Superior temporal gyrus (tissue), 1 donor: Measurements from ENCODE around the gene CTNNB1.
A peak's percentile ranks its signal among the peaks of the same experiment; 100 is the strongest.

Experiments
- DNase-seq: peaks from one replicate; pipeline ENCODE4 v3.0.0-alpha.2; 2016; ENCODE audit errors: extremely low spot score

CTNNB1 gene

DNA sequence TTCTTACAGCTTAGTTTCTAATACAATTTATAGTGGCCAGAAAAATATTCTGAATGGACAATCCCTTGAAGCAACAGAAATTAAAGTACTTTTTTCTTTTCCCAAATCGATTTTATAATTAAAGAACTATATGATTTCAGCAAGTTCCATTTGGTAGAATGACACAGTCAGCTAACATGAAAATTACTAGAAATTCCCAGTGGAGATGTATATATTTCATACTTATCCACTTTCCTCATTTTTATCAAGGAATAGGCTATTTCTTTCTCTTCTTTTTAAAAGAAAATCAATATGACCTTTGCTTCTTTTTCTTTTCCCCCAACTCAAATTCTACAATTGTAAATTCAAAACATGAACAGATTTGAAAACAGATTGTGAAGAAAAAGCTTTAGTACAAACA is 6.4 kb upstream of the CTNNB1 start:
- no peak for DNase-seq

DNA sequence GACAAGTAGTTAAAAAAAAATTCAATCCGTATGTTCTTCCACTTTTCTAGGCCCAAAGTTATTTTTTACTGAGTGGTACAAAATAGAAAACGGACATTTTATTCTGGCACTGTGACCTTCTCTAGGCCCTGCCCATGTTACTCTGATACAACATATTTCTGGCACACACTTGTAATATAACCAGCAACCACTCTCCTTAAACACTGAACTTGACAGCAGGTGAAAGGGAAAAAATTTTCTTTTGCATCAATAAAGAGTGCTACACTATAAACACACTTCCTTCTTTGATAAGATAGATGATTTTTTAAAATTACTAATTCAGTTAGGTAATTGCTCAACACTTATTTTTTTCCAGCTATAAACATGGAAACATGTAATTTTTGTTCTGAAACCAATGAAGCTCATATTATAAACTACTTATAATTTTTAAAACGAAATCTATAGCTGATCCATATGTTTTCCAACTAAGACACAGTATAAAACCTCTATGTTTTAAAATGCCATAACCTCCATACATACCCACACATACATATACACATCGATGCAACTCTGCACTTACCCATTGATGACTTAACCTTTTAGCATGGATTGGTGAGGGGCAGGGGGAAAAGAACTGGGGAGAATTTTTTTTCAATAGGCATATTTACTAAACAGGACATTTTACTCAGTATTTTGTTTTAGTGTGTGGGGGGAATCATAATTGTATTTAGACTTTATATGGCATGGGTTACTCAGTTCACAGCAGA is 5.3 kb upstream of the CTNNB1 start:
- no peak for DNase-seq

DNA sequence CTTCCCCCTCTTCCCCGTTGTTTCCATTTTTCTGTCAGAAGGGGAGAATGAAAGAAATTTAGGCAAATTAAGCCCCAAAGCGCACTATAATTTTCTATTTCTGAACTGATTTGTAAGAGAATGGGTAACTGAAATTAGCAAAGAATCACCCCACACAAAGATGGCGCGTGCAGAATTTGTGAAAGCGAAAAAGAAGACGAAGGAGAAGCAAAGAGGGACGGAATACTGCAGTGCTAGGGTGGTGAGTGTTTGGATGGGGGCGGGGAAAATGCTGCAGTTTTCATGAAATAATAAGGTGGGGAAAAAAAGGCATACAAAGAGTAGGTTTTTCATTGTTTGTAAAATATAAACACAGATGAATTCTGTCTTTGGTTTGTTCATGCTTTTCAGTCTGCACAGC is 4.6 kb upstream of the CTNNB1 start:
- no peak for DNase-seq

DNA sequence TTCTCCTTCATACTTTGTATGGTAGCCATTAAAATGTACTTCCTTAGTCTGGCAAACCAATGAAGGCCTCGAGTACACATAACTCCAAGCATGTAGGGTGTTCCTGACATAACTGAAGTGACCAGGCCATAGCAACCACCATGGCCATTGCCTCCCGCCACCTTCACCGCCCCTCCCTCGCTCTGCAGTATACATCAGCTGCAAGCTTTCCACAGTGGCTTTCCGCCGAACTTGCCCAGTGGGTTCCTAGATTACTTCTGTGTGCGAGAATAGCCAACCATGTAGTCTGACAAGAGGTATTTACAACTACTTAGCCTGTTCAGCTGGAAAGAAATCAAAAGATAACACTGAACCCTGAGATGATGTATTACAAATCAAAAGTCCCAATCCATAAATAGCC is 3.4 kb upstream of the CTNNB1 start:
- no peak for DNase-seq

DNA sequence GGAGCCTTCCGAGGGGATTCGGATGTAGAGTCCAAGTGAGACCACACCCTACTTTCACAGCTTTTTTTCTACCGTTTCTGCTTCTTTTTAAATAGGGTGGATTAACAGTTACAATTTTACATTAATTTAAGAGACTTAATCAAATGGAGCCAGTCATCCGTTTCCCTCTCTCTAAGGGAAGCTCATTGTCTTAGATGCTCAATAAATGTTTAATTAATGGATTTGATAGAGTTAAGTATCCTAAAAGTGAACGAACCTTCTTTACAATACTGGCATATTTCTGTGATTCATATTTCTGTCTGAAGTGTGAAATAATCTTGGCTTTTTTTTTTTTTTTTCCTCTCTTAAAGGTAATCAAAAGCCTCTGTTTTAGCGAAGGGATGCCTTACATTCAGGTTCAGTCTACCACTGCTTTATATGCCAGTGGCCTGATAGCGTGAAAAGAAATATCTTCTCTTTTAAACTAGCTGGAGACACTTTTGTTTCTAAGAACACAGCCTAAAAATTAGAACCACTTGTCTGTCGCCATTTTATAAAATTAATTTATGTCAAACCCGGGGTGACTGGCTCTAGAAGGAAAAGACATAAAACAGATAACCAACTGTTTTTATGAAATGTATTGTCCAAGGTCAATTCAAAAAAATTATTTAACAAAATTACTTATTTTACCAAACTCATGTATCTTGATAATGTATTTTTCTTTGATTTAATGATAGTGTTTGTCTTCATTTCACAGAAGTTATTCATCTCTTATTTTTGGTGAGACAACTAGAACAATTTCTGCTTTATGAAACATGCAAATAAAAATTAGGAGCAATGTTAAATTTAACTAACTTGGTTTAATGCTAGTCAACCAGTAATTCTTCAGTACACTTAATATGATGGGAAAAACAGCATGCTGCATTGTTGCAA is 2.5 kb upstream of the CTNNB1 start:
- DNase-seq = no peak

DNA sequence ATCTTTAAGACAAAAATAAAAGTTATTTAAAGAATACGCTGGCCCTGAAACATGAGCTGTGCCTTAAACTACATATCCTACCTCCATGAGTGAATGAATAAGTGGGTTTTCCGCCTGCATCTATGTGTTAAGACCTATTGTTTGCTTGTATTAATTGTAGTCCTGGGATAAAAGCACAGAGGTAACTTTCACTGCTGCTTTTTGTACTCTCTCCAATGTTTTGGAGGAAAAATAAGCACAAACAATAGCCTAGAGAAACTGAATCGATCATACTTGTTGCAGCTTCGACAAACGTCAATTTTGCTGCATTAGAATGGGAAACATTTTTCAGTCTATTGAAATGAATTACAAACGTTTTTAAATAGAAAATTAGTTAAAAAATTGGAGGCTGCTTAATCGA is 1.3 kb upstream of the CTNNB1 start:
- no peak for DNase-seq

DNA sequence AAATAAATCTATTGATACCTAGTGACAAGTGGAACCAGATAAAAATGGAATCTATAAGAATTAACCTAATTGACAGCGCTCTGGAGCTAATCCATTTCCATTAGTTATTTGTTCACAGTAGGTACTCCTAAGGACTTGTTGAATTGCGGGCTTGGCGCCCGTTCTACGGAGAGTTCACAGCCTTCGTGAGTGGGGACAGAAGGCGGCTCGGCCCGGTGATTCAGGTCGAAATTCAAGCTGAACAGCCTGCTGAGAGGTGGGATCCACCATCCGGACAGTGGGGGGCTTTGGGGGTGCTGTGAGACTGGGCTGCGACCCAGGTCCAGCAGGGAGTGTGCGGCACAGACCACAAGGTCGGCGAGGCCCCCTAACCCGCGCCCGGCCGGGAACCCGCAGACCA is 779 bp upstream of the CTNNB1 start:
- peak; percentile 48 for DNase-seq

DNA sequence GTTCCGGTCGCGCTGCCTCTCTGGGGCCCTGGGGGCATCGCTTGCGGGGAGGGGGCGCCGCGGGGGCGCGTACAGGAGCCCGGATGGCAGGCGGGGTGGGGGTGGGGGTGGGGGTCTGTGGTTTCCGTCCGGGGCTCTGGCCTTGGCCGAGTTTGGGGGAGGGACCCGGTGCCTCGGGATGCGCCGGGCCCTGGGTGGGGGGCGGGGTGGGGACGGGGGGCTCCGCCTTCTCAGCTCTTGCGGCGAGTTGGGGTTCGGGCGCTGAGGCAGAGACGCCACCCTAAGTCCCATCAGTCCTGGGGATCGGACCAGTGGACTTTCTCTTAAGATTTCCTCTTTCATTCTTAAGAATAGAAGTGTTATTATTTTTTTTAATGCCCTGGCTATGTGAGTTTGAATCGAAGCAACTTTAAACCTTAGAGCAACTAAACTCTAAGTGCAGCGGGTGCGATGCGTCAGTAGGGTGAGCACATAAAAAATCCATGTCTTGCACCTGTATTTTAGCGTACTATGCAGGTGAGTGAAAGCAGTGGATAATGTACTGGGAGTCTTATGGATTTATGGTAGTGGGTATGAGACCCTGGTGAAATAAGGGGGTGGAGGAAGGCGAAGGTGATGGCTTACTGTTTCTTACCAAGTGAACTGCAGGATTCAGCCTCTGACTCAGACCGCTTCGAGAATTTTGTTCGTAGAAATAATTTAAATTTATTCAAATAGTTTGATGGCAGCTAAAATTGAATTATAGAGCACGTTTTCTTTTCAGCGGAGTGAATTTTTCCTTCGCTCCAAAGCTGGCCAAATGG is 762 bp downstream of the CTNNB1 start:
- DNase-seq = peak; percentile 56

DNA sequence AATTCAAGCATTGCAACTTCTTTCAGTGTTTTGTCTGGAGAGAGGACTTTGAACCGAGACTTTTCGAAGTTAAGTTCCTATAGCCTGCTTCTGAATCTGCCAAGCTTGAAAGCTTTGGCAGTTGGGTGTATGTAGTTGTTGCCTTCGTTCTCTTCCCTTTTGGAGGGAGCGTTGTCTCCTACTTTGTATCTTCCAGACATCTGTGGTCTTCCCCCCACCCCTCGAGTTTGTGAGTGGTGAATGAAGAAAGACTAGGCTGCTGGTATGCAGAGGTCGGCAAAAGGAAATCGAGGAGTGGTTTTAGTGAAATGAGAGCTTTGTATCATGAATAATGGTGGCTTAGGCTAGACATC is 1.3 kb downstream of the CTNNB1 start:
- DNase-seq = peak; percentile 55

DNA sequence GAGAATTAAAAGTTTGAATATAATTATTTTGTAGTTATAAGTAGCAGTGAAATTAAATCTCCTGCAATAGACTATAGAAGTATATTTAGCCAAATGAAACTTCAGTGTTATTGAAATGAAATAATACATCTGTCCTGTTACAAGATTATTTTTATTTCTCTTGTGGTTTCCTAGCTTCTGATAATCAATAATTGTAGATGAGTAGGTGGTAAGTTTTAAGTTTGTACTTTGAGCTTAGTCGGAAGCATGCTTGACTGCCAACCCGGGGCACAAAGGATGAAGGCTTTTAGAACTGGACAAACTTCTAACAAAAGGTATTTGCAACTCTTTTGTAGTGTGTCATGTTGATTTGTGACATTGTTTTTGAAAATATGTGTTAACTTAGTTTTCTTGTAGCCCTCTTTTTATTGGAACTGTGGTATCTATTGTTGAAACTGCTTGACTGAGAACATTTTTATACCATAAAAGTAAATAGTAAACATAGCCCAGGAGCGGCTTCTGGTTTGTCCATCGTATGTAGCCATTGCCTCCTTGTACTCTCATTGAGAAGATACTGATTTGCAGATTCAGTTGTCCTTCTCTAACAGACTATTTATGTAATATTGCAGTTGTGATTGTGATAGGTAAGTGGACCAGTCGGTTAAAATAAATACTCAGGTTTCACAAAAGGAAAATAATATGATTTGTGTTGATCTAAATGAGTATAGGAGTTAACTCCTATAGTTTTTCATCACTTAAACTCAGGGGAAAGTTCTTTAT is 2.9 kb downstream of the CTNNB1 start:
- no peak for DNase-seq

DNA sequence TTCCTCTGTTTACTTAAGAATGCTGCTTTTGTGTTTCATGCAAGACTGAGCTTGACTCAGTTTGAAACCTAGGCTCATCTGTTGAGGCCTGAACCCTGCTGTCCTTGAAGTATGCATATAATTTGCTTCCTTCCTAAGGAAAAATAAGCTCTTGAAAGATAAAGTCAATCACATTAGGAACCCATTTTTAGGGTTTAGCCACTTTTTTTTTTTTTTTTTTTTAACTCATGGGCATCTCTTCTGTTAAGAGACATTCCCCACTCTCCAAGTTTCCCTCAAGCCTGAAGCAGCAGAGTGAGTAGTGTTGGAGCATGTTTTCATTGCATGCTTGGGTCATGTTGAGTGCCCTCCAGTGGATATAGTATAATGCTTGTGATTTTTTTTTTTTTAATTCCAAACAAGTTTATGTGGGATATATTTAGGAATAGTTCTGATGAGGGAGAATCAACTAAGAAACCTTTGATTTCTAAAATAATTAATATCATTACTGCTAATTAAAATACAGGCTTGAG is 3.6 kb downstream of the CTNNB1 start:
- DNase-seq = peak; percentile 64

DNA sequence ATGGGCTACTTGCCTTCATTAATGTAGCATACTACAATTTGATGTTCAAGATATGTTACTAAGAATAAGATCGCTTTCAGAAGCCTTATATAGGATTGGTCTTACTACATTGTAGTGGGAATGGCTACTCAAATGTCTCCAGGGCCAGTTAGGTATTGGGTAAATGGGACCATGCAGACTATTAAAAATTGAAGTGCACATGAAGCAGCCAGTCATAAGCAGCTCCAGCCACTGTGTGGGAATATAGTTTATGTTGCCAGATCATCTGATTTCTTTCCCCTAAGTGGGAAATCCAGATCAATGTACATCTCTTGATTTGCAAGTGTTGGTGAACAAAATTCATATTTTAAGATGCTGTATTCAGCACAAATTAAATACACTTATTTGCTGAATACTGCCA is 5.1 kb downstream of the CTNNB1 start:
- DNase-seq = no peak

DNA sequence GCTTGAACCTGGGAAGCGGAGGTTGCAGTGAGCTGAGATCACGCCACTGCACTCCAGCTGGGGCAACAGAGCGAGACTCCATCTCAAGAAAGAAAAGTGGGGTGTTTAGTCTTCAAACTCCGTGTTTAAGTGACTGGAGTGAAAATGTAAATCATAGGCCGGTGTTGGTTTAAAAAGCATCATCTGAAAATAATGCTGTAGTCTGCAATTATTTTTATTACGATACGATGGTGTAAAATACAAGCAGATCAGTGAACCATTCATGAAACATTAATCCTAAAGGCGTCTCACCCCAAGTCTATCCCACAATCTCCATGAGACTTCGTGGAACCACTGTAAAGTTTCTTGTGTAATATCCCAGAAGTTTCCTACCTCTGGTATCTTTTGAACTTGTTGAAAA is 6.3 kb downstream of the CTNNB1 start:
- DNase-seq = no peak

DNA sequence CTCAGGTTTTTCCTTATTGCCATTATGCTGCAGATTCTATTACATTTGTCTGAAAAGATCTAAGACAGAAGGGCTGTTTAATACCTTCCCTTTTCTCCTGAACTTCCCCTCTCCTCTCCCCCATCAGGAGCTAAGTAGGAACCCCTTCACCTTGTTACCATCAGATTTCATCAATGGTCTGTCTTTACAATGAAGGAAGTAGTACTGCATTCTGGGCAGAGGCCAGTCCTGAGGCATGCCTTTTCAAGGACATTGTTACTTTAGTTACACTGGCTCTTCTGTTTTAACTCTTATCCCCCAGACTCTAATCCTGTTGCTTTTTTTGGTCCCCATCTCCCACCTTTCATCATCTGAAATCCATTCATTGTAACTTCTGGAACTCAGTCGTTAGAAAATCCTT is 8.1 kb downstream of the CTNNB1 start:
- DNase-seq = no peak

DNA sequence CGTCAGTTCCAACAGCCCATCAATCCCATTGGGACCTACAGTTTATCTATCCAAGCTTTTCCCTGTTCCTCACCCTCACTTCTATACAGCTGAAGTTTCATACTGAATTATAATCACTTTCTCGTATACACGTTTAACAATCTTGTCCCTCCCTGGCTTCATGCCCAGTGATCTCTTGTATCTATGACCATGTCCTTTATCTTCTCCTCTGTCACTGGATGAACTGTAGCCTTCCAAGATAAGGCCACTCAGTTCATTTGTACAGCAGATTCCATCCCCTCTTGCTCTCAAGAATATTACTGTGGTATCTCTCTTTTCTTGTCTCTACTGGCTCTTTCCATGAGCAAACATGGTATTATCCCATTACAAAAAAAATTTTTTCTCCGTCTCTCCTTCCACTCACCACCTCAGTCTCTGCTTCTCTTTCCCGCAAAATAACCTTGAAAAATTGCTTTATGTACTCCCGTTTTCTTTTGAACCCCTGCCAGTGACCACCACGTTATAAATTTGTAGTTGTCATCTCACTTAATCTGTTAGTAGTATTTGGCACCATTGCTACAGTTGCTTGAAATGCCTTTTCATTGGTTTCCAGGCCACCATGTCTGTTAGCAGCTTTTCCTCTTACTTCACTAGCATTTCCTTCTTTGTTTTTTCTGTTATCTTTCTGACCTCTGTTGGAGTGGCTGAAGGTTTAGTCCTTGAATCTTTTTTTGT is 9.4 kb downstream of the CTNNB1 start:
- no peak for DNase-seq

DNA sequence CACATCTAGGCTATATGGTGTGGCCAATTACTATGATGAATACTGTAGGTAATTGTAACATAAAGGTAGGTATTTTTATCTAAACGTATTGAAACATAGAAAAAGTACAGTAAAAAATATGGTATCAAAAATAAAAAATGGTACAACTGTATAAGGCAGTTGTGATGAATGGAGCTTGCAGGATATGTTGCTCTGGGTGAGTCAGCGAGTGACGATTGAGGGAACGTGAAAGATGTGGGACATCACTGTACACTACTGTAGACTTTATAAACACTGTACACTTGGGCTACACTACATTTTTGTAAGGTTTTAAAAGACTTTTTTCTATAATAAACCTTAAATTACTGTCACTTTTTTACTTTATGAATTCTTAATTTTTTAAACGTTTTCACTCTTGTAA is 10.3 kb downstream of the CTNNB1 start:
- no peak for DNase-seq

DNA sequence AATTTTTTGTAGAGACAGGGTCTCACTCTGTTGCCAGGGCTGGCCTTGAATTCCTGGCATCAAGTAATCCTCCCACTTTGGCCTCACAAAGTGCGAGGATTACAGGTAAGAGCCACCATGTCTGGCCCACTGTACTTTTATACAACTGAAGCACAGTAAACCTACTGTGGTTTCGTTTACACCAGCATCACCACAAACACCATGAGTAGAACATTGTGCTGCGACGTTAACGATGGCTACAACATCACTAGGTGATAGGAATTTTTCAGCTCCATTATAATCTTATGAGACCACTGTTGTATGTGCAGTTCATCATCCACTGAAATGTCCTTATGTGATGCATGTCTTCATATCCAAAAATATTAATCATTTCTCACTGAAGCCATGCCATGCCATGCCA is 11.7 kb downstream of the CTNNB1 start:
- DNase-seq = no peak

DNA sequence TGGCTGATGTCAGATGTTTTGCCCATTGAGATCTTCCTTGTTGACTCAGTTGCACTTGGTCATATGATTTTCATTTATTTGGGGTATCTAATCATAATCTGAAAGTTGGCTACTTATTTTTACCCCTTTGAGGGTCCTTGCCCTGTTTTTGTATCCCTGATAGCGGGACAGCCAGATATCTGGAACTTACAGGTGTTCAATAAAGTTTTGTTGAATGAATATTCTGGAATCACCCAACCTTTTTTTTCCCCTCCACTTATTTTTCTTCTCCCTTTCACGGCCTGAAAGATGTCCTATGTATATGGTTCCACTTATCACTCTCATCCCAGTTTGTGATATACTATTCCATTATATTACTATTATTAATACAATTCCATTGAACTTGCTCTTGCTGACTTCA is 12.8 kb downstream of the CTNNB1 start:
- no peak for DNase-seq

DNA sequence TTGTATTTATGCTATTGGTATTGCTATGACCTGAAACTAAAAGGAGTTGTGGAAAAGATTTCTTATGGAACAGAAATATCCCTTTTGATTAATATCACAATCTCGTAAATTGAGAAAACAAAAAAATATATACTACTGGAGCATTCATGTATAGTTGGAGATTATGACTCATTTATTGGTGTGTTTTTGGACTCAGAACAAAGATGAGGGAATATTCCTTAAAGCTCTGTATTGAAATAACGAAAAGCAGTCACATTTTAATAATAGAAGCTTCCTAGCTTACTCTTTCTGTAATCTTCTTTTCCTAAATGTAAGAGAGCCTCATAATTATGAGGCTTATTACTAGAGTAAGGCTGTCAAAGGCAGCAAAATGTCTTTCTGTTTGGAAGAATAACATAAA is 14.3 kb downstream of the CTNNB1 start:
- DNase-seq = no peak

DNA sequence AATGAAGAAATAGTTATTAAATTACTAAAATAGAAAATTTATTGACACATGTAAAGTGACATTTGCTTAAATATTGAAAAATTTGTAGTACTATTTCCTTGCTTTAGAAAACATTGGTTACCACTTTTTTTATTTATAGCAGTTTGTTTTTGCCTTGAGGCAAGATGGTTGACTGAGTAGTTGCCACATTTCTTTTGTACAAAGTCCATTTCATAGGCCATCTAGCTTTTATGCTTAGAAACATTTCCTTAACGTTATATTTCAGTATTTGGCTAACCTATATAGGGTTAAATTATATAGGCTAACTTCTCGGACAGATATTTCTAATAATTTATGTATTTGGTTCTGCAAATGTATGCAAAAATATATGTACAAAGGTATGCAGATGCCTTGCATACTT is 17.1 kb downstream of the CTNNB1 start:
- DNase-seq = no peak

DNA sequence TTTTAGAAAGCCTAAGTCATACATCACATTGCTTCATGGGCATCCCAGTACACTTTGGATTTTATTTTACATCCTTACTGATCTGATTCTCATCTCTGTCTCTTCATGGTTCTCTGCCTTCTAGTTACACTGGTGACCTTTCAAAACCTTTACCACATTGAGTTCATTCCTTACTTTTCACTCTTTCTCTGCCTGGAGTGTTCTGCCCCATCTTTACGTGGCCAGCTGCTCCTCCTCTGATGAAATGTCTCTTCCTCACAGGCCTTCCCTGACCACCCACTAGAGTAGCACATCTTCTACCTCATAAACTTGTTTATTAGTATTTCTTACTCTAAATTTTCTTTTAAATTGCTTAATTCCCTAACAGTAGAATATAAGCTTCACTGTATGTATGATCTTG is 17.7 kb downstream of the CTNNB1 start:
- DNase-seq = no peak
